MV-4-11 (cell line): Measurements from ENCODE around the gene MS4A15.

ENCODE experiments used
- DNase-seq: peaks from one replicate; lab custom pipeline; 2025; lab: John Stamatoyannopoulos, UW

The MS4A15 gene

DNA sequence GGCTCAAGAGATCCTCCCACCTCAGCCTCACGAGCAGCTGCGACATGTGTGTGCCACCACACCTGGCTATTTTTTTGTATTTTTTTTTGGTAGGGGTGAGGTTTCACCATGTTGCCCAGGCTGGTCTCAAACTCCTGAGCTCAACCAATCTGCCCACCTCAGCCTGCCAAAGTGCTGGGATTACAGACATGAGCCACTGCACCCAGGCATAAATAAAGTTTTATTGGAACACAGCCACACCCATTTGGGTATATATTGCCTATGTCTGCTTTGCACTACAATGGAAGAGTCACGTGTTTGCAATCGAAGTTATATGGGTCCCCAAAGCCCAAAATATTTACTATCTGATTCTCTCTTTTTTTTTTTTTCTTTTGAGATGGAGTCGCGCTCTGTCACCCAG lies 1.8 kb upstream of the MS4A15 start:
- no peak for DNase-seq

- DNase-seq, result no peak
Observed at GRCh38 chr11:60757231-60757800, 649 bp downstream of the MS4A15 start.

- peak; percentile 41 for DNase-seq
Observed at GRCh38 chr11:60758671-60759070, 2.0 kb downstream of the MS4A15 start.

- DNase-seq, result peak; percentile 91
Observed at GRCh38 chr11:60759438-60760225, 3.0 kb downstream of the MS4A15 start.

DNA sequence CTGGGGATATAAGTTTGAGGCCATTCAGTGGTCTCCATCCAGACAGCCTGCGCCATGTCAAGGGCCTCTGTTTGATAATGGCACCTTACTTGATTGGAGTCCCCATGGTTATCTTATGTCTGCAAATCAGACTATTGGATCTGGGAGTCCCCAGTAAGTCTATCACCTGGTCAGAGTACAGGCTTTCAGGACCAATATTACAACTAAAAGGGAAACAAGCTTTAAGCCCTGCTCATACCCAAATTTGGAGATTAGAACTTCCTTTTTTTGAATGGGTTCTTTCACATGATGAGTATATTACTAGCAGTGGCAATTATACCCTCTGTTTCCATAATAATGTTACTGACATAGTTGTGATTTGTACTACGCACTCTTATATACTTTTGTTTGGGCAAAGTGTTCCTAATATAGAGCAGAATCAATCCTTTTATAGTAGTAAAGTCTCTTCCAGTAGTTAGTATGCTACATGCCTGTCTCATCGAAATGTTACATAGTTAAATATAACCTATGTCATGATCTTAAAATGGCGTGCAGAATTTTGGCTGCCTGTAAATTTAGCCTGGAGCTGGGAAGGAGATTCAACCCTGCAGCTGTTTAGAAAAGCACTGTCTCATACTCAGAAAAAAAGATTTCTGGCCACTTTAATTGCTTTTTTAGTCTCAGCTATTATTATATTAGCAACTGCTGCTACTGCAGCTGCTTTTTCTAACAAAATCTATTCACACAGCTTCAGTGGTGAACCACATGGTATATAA lies 4.9 kb downstream of the MS4A15 start:
- peak; percentile 64 for DNase-seq

DNA sequence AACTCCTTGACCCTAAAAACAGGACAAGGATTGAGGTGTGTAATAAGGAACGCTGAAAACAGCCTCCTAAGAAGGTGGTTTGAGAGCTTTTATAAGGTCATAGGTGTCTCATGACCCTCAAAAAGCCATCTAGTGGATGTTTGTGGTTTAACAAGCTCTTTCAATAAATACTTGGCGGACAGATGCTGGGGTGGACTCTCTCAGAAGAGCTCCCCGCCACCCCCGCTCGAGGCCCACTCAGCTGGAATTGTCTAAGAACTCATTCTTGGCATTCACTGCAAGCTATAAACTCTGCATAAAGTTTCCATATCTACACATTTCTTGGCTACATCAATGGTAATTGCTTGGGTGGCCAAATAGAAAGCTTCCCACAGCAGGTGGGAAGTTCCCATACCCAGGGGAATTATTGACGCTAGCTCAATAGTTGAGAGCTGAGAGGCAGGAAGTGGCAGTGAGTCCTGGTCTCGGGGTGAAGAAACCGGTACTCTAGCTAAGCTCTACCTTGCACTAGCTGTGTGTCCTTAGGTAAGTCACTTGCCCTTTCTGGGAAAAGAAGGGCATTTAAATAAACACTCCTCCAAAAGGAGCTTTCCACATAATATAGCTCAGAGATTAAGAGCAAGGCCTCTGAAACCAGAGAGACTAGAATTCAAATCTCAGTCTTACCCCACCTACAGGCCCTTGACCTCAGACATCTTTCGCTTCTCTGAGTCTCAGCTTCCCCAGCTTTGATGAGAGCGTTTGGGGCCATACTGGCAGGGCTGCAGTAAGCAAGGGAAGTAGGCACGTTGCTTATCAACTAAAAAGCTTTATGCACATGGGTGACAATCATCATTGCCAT lies 6.4 kb downstream of the MS4A15 start:
- DNase-seq, result no peak

DNA sequence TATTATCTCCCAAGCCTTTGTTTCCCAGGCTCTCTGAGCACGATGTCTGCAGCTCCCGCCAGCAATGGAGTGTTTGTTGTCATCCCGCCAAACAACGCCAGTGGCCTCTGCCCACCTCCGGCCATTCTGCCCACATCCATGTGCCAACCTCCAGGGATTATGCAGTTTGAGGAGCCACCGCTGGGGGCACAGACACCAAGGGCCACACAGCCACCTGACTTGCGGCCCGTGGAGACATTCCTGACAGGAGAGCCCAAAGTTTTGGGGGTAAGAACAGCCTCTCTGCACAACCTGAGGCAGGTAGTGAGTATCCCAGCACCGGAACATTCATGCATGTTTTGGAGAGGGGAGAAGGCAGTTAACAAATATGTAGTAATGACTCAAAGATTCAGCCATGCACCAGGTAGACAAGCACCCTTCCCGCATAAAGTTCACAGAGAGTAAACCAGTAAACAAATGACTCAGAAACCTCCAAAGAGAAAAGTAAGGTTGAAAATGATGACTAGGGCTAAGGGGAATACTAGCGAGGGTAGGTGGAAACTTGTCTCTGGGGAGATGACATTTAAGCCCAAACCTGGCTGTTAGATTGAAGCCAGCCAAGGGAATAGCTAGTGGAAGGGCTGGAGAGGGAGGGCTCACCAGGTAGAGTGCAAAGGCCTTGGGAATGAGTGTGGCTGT lies 7.2 kb downstream of the MS4A15 start:
- DNase-seq, result no peak

- no peak for DNase-seq
Observed at GRCh38 chr11:60764879-60765278, 8.2 kb downstream of the MS4A15 start.

GRCh38 chr11:60765355-60765754 lies 8.7 kb downstream of the MS4A15 start:
- no peak for DNase-seq

GRCh38 chr11:60766547-60766946 lies 9.9 kb downstream of the MS4A15 start:
- no peak for DNase-seq

- no peak for DNase-seq
Observed at GRCh38 chr11:60767388-60767811, 10.7 kb downstream of the MS4A15 start.

- no peak for DNase-seq
Observed at GRCh38 chr11:60768202-60768601, 11.5 kb downstream of the MS4A15 start.

DNA sequence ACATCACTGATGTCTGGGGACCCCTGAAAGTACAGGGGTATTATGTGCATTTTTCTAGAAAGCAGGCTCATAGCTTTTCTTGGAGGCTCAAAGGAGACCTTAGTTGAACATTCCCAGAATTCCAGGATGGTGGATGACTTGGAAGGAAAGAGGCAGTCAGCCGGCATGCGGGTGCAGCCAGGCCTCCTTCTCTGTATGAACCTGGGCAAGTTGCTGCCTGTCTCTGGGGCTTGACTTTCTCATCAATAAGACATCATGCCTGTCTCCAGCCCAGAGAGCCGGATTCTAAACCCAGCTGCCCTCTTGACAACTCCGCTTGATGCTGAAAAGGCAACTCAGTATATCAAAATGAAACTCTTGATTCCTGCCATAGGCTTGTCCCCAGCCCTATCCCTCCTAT lies 12.6 kb downstream of the MS4A15 start:
- no peak for DNase-seq

DNA sequence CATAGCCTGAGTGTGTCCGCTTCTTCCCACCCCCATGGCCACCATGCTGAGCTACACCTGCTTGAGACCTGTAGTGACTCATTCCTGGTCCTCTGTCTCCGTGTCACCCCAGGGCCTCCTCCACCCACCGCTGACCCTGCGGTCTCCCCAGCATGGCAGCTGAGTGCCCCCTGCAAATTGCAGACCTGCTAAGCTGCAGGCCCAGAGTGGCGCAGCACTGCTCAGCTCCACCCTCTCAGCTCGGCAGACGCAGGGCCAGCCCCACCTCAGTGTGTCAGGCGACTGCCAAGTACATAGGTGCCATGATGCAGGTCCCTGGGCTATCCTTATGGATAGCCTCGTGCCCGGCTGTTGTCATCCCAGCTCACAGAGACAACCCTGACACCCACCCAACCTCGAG lies 13.1 kb downstream of the MS4A15 start:
- no peak for DNase-seq

DNA sequence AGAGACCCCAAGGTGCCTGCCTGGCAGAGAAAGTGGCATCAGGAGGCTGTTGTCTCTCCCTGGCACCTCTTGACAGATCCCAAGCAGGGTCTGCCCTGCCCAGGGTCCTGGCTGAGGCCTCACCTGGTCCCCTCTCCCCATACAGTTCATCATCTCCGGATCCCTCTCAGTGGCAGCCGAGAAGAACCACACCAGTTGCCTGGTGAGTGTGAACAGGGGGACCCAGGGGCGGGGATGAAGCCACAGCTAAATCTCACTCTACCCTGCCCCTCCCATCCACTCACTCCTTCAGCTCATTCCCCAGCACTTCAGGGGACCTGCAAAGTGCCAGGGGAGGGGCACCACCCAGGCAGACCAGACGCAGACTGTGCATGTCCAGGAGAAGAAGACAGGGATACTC lies 14.5 kb downstream of the MS4A15 start:
- no peak for DNase-seq

GRCh38 chr11:60771879-60772525 lies 15.3 kb downstream of the MS4A15 start:
- no peak for DNase-seq

DNA sequence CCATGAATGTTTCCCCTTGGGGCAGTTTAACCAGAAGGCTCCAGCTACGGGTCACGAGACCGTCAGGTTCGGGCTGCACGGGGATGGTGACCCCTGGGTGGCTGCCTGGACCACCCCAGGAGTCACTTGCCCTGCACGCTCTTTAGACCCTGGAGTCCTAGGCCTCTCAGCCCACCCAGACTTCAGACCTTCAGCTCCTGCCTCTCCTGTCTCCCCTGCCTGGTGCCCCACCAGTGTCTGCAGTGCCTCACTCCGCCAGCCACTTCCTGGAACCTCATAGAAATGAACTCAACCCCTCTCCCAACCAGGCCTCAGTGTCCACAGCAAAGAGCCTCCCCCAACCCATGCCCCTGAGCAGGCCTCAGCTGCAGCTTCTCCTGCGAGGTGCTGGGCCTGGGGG lies 16.0 kb downstream of the MS4A15 start:
- DNase-seq, result no peak

DNA sequence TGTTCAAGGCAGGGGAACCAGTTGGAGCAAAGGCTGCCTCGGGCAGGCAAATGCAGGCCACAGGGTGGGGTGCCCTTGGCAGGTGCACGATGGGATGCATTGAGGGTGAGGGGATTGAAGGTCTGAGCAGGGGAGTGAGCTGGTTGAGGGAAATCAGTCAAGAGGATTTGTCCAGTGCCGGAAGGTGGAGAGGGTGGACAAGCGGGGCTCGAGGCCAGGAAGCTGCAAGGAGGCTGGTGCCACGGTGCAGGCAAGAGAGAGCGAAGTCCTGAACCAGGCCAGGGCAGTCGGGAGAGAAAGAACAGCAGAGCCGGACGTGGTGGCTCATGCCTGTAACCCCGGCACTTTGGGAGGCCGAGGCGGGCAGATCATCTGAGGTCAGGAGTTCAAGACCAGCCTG lies 18.1 kb downstream of the MS4A15 start:
- no peak for DNase-seq

GRCh38 chr11:60775420-60775961 lies 18.8 kb downstream of the MS4A15 start:
- peak; percentile 83 for DNase-seq

- DNase-seq, result no peak
Observed at GRCh38 chr11:60776167-60776566, 19.5 kb downstream of the MS4A15 start.

- DNase-seq, result no peak
Observed at GRCh38 chr11:60777106-60777505, 20.4 kb downstream of the MS4A15 start.
